ENCODE data around the gene DKK3. TPM values are rescaled to one million over a fixed set of nuclear protein-coding genes. Genes with fewer than 3 reads are reported as not detected.

Gene DKK3
- polyA plus RNA-seq, 1 of the 3 experiments (the other 2 are of a cell fraction), result 1,174 TPM

DNA sequence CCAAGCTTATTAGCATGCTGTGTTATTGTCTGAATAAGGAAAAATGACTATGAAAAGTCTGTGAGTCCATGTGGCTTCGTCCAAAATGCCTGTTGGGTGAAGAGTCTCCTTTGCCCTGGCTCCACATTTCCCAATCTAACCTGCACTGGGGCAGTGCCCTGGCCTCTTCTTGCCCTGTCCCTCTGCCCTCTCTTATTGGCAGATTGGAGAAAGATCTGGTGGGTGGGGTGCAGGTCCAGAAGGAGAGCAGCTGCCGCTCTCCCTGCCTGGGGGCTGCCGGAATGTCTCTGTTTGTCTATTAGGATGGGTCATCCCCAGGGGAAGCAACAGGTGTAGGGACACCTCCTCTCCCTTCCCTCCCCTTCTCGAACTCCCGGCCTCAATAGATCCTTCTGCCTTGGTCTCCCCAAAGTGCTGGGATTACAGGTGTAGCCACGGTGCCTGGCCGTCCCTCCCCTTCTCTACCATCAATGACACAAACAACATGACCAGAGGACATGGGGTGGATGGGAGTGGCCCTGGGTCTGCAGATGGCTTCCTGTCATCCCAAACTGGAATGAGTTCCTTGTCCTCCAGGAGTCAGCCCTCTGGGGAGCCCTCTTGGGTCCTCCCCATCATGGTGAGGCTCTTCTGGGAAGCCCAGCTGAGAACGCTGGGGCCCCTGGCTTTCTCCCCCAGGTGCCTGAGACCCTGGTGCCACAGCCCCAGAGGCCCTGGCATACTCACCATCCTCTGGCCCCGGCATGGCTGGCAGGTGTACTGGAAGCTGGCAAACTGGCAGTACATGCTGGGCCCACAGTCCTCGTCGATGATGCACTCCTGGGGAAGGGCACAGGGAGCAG is 40.5 kb downstream of the DKK3 start (continued):
- TF ChIP-seq, protein P1, sequence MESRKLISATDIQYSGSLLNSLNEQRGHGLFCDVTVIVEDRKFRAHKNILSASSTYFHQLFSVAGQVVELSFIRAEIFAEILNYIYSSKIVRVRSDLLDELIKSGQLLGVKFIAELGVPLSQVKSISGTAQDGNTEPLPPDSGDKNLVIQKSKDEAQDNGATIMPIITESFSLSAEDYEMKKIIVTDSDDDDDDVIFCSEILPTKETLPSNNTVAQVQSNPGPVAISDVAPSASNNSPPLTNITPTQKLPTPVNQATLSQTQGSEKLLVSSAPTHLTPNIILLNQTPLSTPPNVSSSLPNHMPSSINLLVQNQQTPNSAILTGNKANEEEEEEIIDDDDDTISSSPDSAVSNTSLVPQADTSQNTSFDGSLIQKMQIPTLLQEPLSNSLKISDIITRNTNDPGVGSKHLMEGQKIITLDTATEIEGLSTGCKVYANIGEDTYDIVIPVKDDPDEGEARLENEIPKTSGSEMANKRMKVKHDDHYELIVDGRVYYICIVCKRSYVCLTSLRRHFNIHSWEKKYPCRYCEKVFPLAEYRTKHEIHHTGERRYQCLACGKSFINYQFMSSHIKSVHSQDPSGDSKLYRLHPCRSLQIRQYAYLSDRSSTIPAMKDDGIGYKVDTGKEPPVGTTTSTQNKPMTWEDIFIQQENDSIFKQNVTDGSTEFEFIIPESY (IDR thresholded peaks at IDR 0.05; ENCODE audit: borderline replicate concordance, low read depth), result no peak
- TF ChIP-seq JUND (IDR thresholded peaks at IDR 0.05) (no peak), FOXM1 (IDR thresholded peaks at IDR 0.05; ENCODE audit: low read depth) (no peak), ELF1 (IDR thresholded peaks at IDR 0.05) (no peak), NRF1 (IDR thresholded peaks at IDR 0.05; ENCODE audit: low read depth, low read length) (no peak), TCF12 (IDR thresholded peaks at IDR 0.05) (no peak), CHD2 (IDR thresholded peaks at IDR 0.05; ENCODE audit: low read length, partially characterized antibody) (no peak), POLR2AphosphoS5 (IDR thresholded peaks at IDR 0.05; ENCODE audit: low read depth, low read length) (no peak), FOXJ3 (CRISPR knock-in tag; IDR thresholded peaks at IDR 0.05) (no peak), YY1 (IDR thresholded peaks at IDR 0.05; ENCODE audit: low read depth) (no peak)
- TF ChIP-seq, protein P2, sequence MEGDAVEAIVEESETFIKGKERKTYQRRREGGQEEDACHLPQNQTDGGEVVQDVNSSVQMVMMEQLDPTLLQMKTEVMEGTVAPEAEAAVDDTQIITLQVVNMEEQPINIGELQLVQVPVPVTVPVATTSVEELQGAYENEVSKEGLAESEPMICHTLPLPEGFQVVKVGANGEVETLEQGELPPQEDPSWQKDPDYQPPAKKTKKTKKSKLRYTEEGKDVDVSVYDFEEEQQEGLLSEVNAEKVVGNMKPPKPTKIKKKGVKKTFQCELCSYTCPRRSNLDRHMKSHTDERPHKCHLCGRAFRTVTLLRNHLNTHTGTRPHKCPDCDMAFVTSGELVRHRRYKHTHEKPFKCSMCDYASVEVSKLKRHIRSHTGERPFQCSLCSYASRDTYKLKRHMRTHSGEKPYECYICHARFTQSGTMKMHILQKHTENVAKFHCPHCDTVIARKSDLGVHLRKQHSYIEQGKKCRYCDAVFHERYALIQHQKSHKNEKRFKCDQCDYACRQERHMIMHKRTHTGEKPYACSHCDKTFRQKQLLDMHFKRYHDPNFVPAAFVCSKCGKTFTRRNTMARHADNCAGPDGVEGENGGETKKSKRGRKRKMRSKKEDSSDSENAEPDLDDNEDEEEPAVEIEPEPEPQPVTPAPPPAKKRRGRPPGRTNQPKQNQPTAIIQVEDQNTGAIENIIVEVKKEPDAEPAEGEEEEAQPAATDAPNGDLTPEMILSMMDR (IDR thresholded peaks at IDR 0.05), result no peak

DNA sequence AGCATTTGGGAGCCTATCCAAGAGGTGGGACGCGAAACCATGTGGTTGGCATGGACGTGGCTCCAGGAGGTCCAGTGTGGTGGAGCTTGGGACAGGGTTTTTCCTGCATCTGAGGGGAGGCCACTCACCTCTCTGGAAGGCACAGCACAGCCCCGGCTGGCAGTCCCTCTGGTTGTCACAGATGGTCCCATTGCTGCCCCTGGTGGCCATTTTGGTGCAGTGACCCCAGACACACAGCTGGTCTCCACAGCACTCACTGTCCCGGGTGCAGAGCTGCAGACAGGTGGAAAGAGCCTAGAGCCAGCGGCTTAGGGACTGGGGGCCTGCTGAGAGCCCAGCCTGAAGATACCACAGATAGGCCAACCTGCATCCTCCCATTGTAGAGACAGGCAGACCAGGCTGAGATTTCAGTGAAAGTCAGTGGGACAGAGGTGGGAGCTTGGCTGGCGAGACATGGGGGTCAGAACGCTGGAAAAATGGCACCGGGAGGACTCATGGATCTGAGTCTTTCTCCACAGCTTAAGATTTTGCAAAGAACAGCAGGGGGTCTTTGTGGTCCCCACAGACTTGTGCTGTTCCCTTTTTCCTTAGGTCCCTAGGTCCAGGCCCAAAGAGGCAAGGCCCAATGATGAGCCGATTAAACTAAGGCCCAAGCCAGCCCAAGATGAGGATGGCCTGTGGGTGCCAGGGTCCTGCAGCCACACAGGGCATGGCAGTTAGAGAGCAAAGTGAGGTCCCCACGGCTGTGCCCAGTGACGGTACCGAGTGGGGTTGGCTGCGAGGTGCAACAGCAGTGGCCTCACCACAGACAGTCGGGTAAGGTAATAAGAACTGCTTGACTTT is 41.4 kb downstream of the DKK3 start:
- Histone ChIP-seq H3K79me2 (ENCODE audit: insufficient read depth) (peaks cover 27% of the 10 kb centered on the region), H3K27me3 (ENCODE audit: insufficient read depth) (no peaks in the 10 kb centered on the region), H3F3A (replicated peaks; ENCODE audit: insufficient read depth) (peaks cover 23% of the 10 kb centered on the region), H3K9me2 (no peaks in the 10 kb centered on the region), H3K27ac (ENCODE audit: low read depth in 2 of 2, low read length in 1 of 2) (peak overlapping the region; percentile 85 to 100; a peak in 3 of 4 replicates), H2AFZ (ENCODE audit: low read depth) (no peak overlapping the region), H3K4me2 (no peak overlapping the region), H4K20me1 (ENCODE audit: insufficient read depth) (no peaks in the 10 kb centered on the region), H3K4me1 (ENCODE audit: control insufficient read depth in 1 of 2, insufficient read depth in 2 of 2, low read depth in 1 of 2, low read length in 1 of 2) (peaks cover 22 to 80% of the 10 kb centered on the region in 2 experiments), H3K9ac (no peak overlapping the region), H3K4me3 (ENCODE audit: low read depth in 2 of 2, low read length in 1 of 2) (no peak overlapping the region; a peak in 1 of 4 replicates), H3K36me3 (replicated peaks in 1 of 2; ENCODE audit: control insufficient read depth in 1 of 2, insufficient read depth in 2 of 2, low read length in 1 of 2) (peaks cover 52 to 60% of the 10 kb centered on the region in 2 experiments), H3K9me3 (no peaks in the 10 kb centered on the region)
- whole genome bisulfite sequencing (ENCODE audit: low lambda C conversion rate), result 78% methylated on average over 11 of the region's 15 CpGs
- POLR2A ChIA-PET, result interaction anchor here (1.7 kb wide), 1 partner anchor 12 kb away, joined by 10 read pairs; no protein-coding TSS in a partner anchor
- DNase-seq, result peak; percentile 77
- CTCF ChIA-PET, result interaction anchor here (0.6 to 5.0 kb wide), 41 partner anchors 9 to 322 kb away, joined by 3 to 39 read pairs (median 4); partner anchors contain the start of genes DKK3 and USP47
- TF ChIP-seq FOXM1 (IDR thresholded peaks at IDR 0.05; ENCODE audit: low read depth) (no peak), RXRA (IDR thresholded peaks at IDR 0.05; ENCODE audit: borderline replicate concordance, low read depth) (no peak), RAD21 (IDR thresholded peaks at IDR 0.05; ENCODE audit: low read length) (peak; percentile 64), SIN3A (IDR thresholded peaks at IDR 0.05; ENCODE audit: borderline replicate concordance, low read depth, low read length) (no peak; the same call in 1 of the 2 replicates), TCF12 (IDR thresholded peaks at IDR 0.05) (0 out of 2 replicates have a peak, but pooled peaks have one; percentile 25)
- TF ChIP-seq, protein P3, sequence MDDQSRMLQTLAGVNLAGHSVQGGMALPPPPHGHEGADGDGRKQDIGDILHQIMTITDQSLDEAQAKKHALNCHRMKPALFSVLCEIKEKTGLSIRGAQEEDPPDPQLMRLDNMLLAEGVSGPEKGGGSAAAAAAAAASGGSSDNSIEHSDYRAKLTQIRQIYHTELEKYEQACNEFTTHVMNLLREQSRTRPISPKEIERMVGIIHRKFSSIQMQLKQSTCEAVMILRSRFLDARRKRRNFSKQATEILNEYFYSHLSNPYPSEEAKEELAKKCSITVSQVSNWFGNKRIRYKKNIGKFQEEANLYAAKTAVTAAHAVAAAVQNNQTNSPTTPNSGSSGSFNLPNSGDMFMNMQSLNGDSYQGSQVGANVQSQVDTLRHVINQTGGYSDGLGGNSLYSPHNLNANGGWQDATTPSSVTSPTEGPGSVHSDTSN (IDR thresholded peaks at IDR 0.05), result no peak
- TF ChIP-seq, protein P2 (IDR thresholded peaks at IDR 0.05), result peak; percentile 76
- TF ChIP-seq, protein P4, sequence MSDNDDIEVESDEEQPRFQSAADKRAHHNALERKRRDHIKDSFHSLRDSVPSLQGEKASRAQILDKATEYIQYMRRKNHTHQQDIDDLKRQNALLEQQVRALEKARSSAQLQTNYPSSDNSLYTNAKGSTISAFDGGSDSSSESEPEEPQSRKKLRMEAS (IDR thresholded peaks at IDR 0.05; ENCODE audit: low read depth), result no peak
- TF ChIP-seq, protein P5, sequence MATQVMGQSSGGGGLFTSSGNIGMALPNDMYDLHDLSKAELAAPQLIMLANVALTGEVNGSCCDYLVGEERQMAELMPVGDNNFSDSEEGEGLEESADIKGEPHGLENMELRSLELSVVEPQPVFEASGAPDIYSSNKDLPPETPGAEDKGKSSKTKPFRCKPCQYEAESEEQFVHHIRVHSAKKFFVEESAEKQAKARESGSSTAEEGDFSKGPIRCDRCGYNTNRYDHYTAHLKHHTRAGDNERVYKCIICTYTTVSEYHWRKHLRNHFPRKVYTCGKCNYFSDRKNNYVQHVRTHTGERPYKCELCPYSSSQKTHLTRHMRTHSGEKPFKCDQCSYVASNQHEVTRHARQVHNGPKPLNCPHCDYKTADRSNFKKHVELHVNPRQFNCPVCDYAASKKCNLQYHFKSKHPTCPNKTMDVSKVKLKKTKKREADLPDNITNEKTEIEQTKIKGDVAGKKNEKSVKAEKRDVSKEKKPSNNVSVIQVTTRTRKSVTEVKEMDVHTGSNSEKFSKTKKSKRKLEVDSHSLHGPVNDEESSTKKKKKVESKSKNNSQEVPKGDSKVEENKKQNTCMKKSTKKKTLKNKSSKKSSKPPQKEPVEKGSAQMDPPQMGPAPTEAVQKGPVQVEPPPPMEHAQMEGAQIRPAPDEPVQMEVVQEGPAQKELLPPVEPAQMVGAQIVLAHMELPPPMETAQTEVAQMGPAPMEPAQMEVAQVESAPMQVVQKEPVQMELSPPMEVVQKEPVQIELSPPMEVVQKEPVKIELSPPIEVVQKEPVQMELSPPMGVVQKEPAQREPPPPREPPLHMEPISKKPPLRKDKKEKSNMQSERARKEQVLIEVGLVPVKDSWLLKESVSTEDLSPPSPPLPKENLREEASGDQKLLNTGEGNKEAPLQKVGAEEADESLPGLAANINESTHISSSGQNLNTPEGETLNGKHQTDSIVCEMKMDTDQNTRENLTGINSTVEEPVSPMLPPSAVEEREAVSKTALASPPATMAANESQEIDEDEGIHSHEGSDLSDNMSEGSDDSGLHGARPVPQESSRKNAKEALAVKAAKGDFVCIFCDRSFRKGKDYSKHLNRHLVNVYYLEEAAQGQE (IDR thresholded peaks at IDR 0.05; ENCODE audit: low read depth, low read length), result no peak
